KMS-11 (cell line): ENCODE results near the gene FRMD4A.

Experiments used
- H2AFZ ChIP-seq: fragments of 200-600 bp; sonication (generic); 2 replicates; pipeline ENCODE4 v1.6.1; 2016; ENCODE audit warnings: antibody characterized with exemption, mixed run types, low read depth
- H3K27ac ChIP-seq: fragments of 200-600 bp; sonication (generic); 2 replicates; pipeline ENCODE4 v1.6.1; 2016; ENCODE audit warnings: mild to moderate bottlenecking, mixed run types
- H3K27me3 ChIP-seq: fragments of 200-600 bp; sonication (generic); 2 replicates; pipeline ENCODE4 v1.6.1; 2017; ENCODE audit warnings: mild to moderate bottlenecking, low read depth, mixed run types, moderate library complexity; ENCODE audit not compliant: insufficient read depth
- H3K36me3 ChIP-seq: fragments of 200-600 bp; sonication (generic); 2 replicates; pipeline ENCODE4 v1.6.1; 2017; ENCODE audit warnings: mild to moderate bottlenecking, mixed run types; ENCODE audit not compliant: insufficient read depth
- H3K4me1 ChIP-seq: fragments of 200-600 bp; sonication (generic); 2 replicates; pipeline ENCODE4 v1.6.1; 2016; ENCODE audit warnings: mild to moderate bottlenecking, low read depth, mixed run types; ENCODE audit not compliant: poor library complexity, severe bottlenecking
- H3K4me2 ChIP-seq: fragments of 200-600 bp; sonication (generic); 2 replicates; pipeline ENCODE4 v1.7.0; 2016; ENCODE audit warnings: mild to moderate bottlenecking, mixed run types
- H3K4me3 ChIP-seq: fragments of 200-600 bp; sonication (generic); IDR thresholded peaks from 2 replicates; pipeline ENCODE4 v1.6.1; 2017; ENCODE audit warnings: low read depth, low read length, mixed read lengths; ENCODE audit not compliant: insufficient read depth
- H3K79me2 ChIP-seq: fragments of 200-600 bp; sonication (generic); 2 replicates; pipeline ENCODE4 v1.6.1; 2016; ENCODE audit warnings: low read depth, mixed run types; ENCODE audit not compliant: insufficient read depth
- H3K9ac ChIP-seq: fragments of 200-600 bp; sonication (generic); 2 replicates; pipeline ENCODE4 v1.6.1; 2016; ENCODE audit warnings: mild to moderate bottlenecking, mixed run types
- H4K20me1 ChIP-seq: fragments of 200-600 bp; sonication (generic); 2 replicates; pipeline ENCODE4 v1.6.1; 2016; ENCODE audit warnings: mild to moderate bottlenecking, mixed run types; ENCODE audit not compliant: insufficient read depth
- TF ChIP-seq, protein P1 (sequence below): fragments of 200-600 bp; sonication (generic); conservative IDR thresholded peaks from 2 replicates; pipeline ENCODE4 v1.6.1; 2017; ENCODE audit warnings: low read depth, mild to moderate bottlenecking, antibody characterized with exemption, low read length, moderate library complexity, mixed read lengths

Gene FRMD4A

DNA sequence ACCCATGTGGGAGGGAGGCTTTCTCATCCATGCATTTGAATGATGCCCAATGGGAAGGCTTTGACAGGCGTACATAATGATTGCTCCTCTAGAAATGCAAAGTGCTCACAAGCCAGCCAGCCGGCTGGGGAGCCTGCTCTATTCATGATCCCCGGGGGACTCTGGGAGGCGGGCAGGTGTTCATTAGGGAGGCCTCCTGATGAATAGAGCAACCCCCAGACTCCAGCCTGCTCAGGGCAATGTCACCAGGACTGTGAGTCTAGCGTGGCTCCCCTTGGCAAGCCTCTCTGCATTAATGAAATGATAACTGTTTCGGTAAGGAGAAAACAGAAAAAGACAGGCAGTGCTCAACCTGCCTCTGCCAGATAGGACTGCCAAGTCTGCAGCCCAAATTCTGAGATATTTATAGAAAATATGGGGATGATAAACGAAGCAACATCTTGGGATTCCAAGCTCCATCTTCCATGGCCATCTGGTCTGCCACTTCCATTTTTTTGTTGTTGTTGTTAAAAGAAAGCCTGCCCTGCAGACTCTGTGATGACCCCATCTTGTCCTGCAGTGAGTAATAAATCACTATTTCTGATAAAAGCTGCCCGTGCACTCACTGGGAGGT is 507.5 kb downstream of the FRMD4A start:
- Histone ChIP-seq H3K4me2 (no peak overlapping the region), H3K9ac (no peak overlapping the region), H3K4me3 (no peak overlapping the region), H2AFZ (no peak overlapping the region), H4K20me1 (no peaks in the 10 kb centered on the region), H3K27me3 (no peaks in the 10 kb centered on the region), H3K27ac (no peak overlapping the region), H3K36me3 (no peaks in the 10 kb centered on the region), H3K79me2 (no peaks in the 10 kb centered on the region), H3K4me1 (no peaks in the 10 kb centered on the region)
- TF ChIP-seq, protein P1, sequence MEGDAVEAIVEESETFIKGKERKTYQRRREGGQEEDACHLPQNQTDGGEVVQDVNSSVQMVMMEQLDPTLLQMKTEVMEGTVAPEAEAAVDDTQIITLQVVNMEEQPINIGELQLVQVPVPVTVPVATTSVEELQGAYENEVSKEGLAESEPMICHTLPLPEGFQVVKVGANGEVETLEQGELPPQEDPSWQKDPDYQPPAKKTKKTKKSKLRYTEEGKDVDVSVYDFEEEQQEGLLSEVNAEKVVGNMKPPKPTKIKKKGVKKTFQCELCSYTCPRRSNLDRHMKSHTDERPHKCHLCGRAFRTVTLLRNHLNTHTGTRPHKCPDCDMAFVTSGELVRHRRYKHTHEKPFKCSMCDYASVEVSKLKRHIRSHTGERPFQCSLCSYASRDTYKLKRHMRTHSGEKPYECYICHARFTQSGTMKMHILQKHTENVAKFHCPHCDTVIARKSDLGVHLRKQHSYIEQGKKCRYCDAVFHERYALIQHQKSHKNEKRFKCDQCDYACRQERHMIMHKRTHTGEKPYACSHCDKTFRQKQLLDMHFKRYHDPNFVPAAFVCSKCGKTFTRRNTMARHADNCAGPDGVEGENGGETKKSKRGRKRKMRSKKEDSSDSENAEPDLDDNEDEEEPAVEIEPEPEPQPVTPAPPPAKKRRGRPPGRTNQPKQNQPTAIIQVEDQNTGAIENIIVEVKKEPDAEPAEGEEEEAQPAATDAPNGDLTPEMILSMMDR = no peak

DNA sequence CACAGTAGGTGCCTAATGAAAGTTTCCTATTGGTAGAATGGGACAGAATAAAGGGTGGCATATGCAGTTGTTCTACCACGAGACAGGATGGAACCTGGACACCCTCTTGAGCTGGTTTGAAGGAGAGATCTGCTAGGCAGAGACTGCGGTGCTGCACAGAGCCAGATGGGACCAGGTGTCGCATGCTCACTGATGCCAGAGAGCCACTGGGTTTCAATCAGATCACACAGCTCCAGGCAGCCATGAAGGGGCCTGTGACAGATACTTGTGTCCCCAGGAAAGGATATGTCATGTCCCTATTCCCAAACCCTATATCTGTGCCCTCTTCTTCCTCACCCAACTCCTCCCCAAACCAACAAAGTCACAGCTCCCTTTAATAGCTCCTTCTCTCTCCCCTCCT is 508.2 kb downstream of the FRMD4A start:
- TF ChIP-seq, protein P1 = no peak
- no peaks in the 10 kb centered on the region for H4K20me1 ChIP-seq
- H3K4me1 ChIP-seq = no peaks in the 10 kb centered on the region
- H3K27ac ChIP-seq = no peak overlapping the region
- H3K79me2 ChIP-seq = no peaks in the 10 kb centered on the region
- no peaks in the 10 kb centered on the region for H3K27me3 ChIP-seq
- no peak overlapping the region for H3K9ac ChIP-seq
- H2AFZ ChIP-seq = no peak overlapping the region
- no peak overlapping the region for H3K4me3 ChIP-seq
- H3K4me2 ChIP-seq = no peak overlapping the region
- H3K36me3 ChIP-seq = no peaks in the 10 kb centered on the region

DNA sequence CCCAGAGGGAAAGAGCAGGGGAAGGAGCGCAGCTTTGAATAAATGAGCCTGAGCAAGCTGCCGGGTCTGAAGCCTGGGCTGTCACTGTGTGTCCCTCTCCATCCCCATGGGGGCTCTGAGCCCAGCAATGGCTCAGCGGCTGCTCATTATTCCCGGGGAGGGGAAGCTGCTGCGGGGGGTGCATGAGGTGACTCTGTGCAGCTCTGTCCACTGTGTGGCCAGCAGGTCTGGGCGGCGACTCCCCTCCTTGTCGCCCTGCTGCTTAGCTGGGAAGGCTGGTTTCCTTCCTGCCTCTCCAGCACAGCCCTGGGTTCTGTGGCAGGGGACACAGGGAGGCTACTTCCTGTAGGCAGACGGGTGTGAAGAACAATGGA is 509.8 kb downstream of the FRMD4A start:
- no peak overlapping the region for H3K4me3 ChIP-seq
- H2AFZ ChIP-seq = no peak overlapping the region
- no peaks in the 10 kb centered on the region for H3K79me2 ChIP-seq
- TF ChIP-seq, protein P1 = no peak
- no peak overlapping the region for H3K9ac ChIP-seq
- no peaks in the 10 kb centered on the region for H3K4me1 ChIP-seq
- H3K36me3 ChIP-seq = no peaks in the 10 kb centered on the region
- H3K4me2 ChIP-seq = no peak overlapping the region
- H3K27ac ChIP-seq = no peak overlapping the region
- no peaks in the 10 kb centered on the region for H4K20me1 ChIP-seq
- H3K27me3 ChIP-seq = no peaks in the 10 kb centered on the region

DNA sequence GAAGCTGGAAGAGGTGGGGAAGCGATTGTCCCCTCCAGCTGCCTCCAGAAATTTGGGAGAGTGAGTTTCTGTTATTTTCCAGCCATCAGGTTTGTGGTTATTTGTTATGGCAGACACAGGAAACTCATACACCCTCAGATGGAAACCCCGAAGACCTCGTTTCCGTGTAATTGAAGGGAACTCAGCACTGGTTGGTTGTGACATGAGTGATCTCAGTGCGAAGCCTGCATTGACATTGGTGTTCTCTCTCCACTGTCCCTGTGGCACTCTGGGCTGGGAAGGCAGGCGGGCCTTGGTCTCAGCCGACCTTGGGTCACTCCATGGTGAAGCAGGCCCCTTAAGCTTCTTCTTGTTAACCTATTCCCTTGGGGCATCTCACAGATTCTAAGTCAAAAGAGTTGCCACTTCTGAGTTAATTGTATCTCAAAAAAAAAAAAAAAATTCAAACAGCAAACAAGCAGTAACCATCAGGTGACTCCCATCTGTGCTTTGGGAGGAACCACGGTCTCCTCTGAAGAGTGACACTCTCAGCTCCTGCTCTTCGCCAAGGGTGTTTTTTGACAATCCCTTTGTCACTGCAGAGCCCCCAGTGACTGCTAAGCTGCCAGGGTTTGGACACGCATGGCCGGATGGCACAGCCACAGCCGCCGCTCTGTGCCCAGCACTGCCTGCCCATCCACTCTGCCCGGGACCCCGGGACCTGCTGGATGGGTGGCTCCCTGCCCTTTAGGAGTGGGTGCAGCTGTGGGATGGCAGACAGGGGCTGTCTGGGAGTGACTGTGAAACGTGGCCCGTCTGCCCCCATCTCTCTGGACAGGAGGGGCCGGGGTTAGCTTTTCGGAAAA is 510.4 kb downstream of the FRMD4A start:
- Histone ChIP-seq H3K9ac (no peak overlapping the region), H3K27ac (no peak overlapping the region), H3K79me2 (no peaks in the 10 kb centered on the region), H3K4me2 (no peak overlapping the region), H2AFZ (no peak overlapping the region), H3K36me3 (no peaks in the 10 kb centered on the region), H4K20me1 (no peaks in the 10 kb centered on the region), H3K4me1 (no peaks in the 10 kb centered on the region), H3K4me3 (no peak overlapping the region), H3K27me3 (no peaks in the 10 kb centered on the region)
- TF ChIP-seq, protein P1 = no peak
